DND-41 (cell line): Measurements from ENCODE around the gene CAV1.

Experiments used
- ATAC-seq: fragments of 200-7000 bp; cut with Tn5 transposase; 3 replicates; pipeline ENCODE4 v1.9.1; 2021; ENCODE audit warnings: low read depth; ENCODE audit not compliant: insufficient read depth
- DNase-seq: peaks from one replicate; pipeline ENCODE4 v3.0.0-alpha.2; 2020
- H2AFZ ChIP-seq: 2 replicates; pipeline ENCODE4 v1.6.0; 2012; ENCODE audit warnings: low read depth, low read length
- H3K27ac ChIP-seq: 2 replicates; pipeline ENCODE4 v1.5.1; 2012; ENCODE audit warnings: low read length, inconsistent platforms
- H3K27me3 ChIP-seq: fragments of 200-600 bp; sonication (generic); 2 replicates; pipeline ENCODE4 v1.6.0; 2012; ENCODE audit warnings: low read length, mild to moderate bottlenecking, inconsistent platforms; ENCODE audit not compliant: insufficient read depth, poor library complexity
- H3K36me3 ChIP-seq: 2 replicates; pipeline ENCODE4 v1.5.1; 2012; ENCODE audit warnings: low read length, inconsistent platforms; ENCODE audit not compliant: insufficient read depth
- H3K4me1 ChIP-seq: 2 replicates; pipeline ENCODE4 v1.5.1; 2012; ENCODE audit warnings: mild to moderate bottlenecking, low read length; ENCODE audit not compliant: insufficient read depth
- H3K4me2 ChIP-seq: 2 replicates; pipeline ENCODE4 v1.6.0; 2012; ENCODE audit warnings: mild to moderate bottlenecking, moderate library complexity, low read length, inconsistent platforms; ENCODE audit not compliant: insufficient read depth
- H3K4me3 ChIP-seq, 2 experiments: fragments of 200-600 bp in 1 of 2; shearing (Covaris generic) in 1 of 2; 2 replicates each; pipeline ENCODE4 v1.5.1; 2012 to 2016; ENCODE audit warnings: inconsistent platforms in 2 of 2, low read length in 2 of 2, mild to moderate bottlenecking in 2 of 2, low read depth in 1 of 2, moderate library complexity in 1 of 2
- H3K79me2 ChIP-seq: 2 replicates; pipeline ENCODE4 v1.6.0; 2012; ENCODE audit warnings: low read length, inconsistent platforms; ENCODE audit not compliant: insufficient read depth
- H3K9ac ChIP-seq: 2 replicates; pipeline ENCODE4 v1.6.0; 2012; ENCODE audit warnings: low read depth, mild to moderate bottlenecking, inconsistent platforms, low read length, moderate library complexity
- H3K9me3 ChIP-seq: 2 replicates; pipeline ENCODE4 v1.5.1; 2012; ENCODE audit warnings: low read length, moderate library complexity, mild to moderate bottlenecking, inconsistent platforms; ENCODE audit not compliant: insufficient read depth, severe bottlenecking
- H4K20me1 ChIP-seq: 2 replicates; pipeline ENCODE4 v1.6.0; 2012; ENCODE audit warnings: low read length; ENCODE audit not compliant: insufficient read depth
- EZH2 ChIP-seq: IDR thresholded peaks from 3 replicates; pipeline ENCODE4 v1.6.1; 2012; ENCODE audit warnings: borderline replicate concordance, low read depth, mild to moderate bottlenecking, moderate library complexity, low read length, inconsistent platforms; ENCODE audit not compliant: severe bottlenecking
- TF ChIP-seq, protein P1 (sequence below): IDR thresholded peaks from 2 replicates; pipeline ENCODE4 v1.5.1; 2012; ENCODE audit warnings: borderline replicate concordance, low read length, moderate library complexity, mild to moderate bottlenecking; ENCODE audit not compliant: poor library complexity, severe bottlenecking; ENCODE audit errors: extremely low read depth

CAV1 gene

DNA sequence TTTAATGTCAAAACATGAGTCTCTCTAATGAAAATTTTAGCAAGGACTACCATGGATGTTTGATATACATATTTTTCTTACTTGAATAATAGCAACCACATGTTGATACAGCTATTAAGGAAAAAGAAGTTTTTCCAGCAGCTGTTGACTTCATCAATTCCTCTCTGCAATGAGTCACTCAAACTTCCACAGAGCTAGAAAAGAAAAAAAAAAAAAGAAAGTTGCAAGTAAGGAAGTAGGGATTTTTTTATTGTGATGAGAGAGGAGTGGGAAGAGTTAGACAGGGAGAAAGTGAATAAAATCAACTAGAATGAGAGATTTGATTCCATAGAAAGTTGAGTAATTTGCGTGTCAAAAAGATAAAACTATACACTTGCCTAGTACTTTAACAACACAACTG is 46.2 kb downstream of the CAV1 start:
- no peaks in the 10 kb centered on the region for H3K79me2 ChIP-seq
- no peaks in the 10 kb centered on the region for H3K9me3 ChIP-seq
- H4K20me1 ChIP-seq: no peaks in the 10 kb centered on the region
- H3K4me3 ChIP-seq: no peak overlapping the region
- H3K4me1 ChIP-seq: no peaks in the 10 kb centered on the region
- no peaks in the 10 kb centered on the region for H3K36me3 ChIP-seq
- no peak overlapping the region for H3K27ac ChIP-seq
- DNase-seq: no peak
- no peak overlapping the region for H3K9ac ChIP-seq
- H3K27me3 ChIP-seq: peaks cover 5% of the 10 kb centered on the region
- no peak for TF ChIP-seq EZH2
- TF ChIP-seq, protein P1, sequence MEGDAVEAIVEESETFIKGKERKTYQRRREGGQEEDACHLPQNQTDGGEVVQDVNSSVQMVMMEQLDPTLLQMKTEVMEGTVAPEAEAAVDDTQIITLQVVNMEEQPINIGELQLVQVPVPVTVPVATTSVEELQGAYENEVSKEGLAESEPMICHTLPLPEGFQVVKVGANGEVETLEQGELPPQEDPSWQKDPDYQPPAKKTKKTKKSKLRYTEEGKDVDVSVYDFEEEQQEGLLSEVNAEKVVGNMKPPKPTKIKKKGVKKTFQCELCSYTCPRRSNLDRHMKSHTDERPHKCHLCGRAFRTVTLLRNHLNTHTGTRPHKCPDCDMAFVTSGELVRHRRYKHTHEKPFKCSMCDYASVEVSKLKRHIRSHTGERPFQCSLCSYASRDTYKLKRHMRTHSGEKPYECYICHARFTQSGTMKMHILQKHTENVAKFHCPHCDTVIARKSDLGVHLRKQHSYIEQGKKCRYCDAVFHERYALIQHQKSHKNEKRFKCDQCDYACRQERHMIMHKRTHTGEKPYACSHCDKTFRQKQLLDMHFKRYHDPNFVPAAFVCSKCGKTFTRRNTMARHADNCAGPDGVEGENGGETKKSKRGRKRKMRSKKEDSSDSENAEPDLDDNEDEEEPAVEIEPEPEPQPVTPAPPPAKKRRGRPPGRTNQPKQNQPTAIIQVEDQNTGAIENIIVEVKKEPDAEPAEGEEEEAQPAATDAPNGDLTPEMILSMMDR: no peak
- no peak for ATAC-seq
- no peak overlapping the region for H2AFZ ChIP-seq
- no peak overlapping the region for H3K4me2 ChIP-seq

DNA sequence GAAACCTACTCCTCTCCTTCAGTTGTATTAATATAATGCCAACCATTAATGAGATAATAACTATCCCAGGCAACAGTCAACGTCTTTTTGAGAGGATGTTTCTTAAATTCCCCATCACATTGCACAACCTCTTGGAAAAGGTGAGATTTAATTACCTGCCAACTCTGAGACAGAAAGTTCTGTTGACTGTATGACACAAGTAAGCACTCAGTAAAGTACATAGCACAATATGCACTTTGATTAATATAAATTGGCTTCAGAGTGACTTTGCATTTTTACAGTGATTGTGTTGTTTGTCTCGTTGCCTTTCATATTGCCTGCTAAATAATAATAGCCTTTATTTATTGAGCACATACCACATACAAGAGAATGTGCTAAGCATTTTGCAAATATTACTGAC is 46.7 kb downstream of the CAV1 start:
- peaks cover 8% of the 10 kb centered on the region for H3K27me3 ChIP-seq
- H4K20me1 ChIP-seq: no peaks in the 10 kb centered on the region
- H3K4me1 ChIP-seq: no peaks in the 10 kb centered on the region
- H2AFZ ChIP-seq: no peak overlapping the region
- H3K9ac ChIP-seq: no peak overlapping the region
- TF ChIP-seq, protein P1: no peak
- TF ChIP-seq EZH2: no peak
- no peak overlapping the region for H3K27ac ChIP-seq
- no peaks in the 10 kb centered on the region for H3K79me2 ChIP-seq
- no peak overlapping the region for H3K4me2 ChIP-seq
- ATAC-seq (no peak), DNase-seq (no peak)
- no peak overlapping the region for H3K4me3 ChIP-seq
- H3K36me3 ChIP-seq: no peaks in the 10 kb centered on the region
- no peaks in the 10 kb centered on the region for H3K9me3 ChIP-seq

DNA sequence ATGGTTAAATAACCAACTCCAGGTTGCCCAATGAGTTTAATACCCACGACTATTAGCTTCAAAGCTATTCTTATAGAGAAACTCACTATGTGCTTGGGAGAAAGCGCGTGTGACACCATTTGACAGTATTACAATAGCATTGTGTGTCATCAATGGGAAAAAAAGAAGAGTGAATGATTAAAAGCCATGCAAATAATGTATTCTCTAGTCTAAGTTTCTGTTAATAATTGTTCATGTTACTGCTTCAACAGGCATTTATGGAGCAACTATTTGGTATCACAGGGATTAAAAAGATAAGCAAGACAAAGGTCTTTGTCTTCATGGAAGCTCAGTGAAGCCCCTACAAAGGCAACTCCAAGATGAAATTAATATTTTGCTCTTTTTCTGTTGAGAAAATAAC is 47.2 kb downstream of the CAV1 start:
- no peak overlapping the region for H2AFZ ChIP-seq
- no peaks in the 10 kb centered on the region for H4K20me1 ChIP-seq
- H3K9me3 ChIP-seq: no peaks in the 10 kb centered on the region
- DNase-seq (no peak), ATAC-seq (no peak)
- no peak for TF ChIP-seq EZH2
- TF ChIP-seq, protein P1: no peak
- H3K36me3 ChIP-seq: no peaks in the 10 kb centered on the region
- H3K79me2 ChIP-seq: no peaks in the 10 kb centered on the region
- H3K9ac ChIP-seq: no peak overlapping the region
- H3K4me2 ChIP-seq: no peak overlapping the region
- H3K27me3 ChIP-seq: peaks cover 8% of the 10 kb centered on the region
- H3K4me1 ChIP-seq: no peaks in the 10 kb centered on the region
- no peak overlapping the region for H3K27ac ChIP-seq
- H3K4me3 ChIP-seq: no peak overlapping the region

DNA sequence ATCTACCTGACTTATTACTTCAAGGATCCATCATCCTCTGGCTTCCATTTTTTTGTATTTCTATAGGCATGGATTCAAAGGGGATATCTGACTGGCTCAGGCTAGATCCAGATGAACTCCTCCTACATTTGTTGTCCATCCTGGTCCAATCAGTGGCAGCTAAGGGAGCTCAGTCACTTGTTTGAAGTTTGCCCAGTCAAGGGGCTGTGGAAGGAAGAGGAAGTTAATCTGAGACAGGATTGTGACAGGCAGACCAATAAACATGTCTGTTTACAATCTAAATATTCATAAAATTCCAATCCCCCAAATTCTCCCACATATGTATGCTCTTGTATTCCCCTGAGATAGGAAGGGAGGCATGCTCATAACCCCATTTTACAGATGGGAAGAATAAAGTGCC is 48.7 kb downstream of the CAV1 start:
- ATAC-seq: no peak
- Histone ChIP-seq H3K36me3 (no peaks in the 10 kb centered on the region), H3K27ac (no peak overlapping the region), H3K4me1 (no peaks in the 10 kb centered on the region), H2AFZ (no peak overlapping the region), H4K20me1 (no peaks in the 10 kb centered on the region), H3K79me2 (no peaks in the 10 kb centered on the region), H3K9ac (no peak overlapping the region), H3K4me3 (no peak overlapping the region), H3K9me3 (no peaks in the 10 kb centered on the region), H3K27me3 (peaks cover 8% of the 10 kb centered on the region), H3K4me2 (no peak overlapping the region)
- DNase-seq: no peak
- TF ChIP-seq, protein P1: no peak
- no peak for TF ChIP-seq EZH2
